Spleen (tissue), 7 donors: ENCODE data around the gene ATP1B3.

Experiments used
- POLR2AphosphoS5 ChIP-seq, 3 donors: sonication (generic); formaldehyde crosslinking; IDR thresholded peaks; one replicate each; pipeline ENCODE4 v1.5.1; 2017; ENCODE audit warnings: antibody characterized with exemption in 3 of 3
- TF ChIP-seq, protein P1 (sequence below), 11 experiments: fragments of 200-600 bp in 7 of 11; fragments of 450-650 bp in 4 of 11; sonication (generic) in 4 of 11; IDR thresholded peaks in 8 of 11; conservative IDR thresholded peaks in 3 of 11; 1 replicate in 7 of 11; 2 replicates in 4 of 11; pipeline versions ENCODE4 v1.4.0 to v1.8.0; 2016 to 2021; ENCODE audit warnings: antibody characterized with exemption in 11 of 11, inconsistent platforms in 4 of 11, mild to moderate bottlenecking in 1 of 11
- donor health status: DM: no; HTN: no; CAD: no; lungs with moderate emphysema.
- donor health status: DM: no; HTN: no; CAD: no.
- donor health status: DM: no; HTN: no; CAD: no.

GRCh38 chr3:141969711-141970110 lies 93.3 kb downstream of the ATP1B3 start:
- TF ChIP-seq, protein P1, sequence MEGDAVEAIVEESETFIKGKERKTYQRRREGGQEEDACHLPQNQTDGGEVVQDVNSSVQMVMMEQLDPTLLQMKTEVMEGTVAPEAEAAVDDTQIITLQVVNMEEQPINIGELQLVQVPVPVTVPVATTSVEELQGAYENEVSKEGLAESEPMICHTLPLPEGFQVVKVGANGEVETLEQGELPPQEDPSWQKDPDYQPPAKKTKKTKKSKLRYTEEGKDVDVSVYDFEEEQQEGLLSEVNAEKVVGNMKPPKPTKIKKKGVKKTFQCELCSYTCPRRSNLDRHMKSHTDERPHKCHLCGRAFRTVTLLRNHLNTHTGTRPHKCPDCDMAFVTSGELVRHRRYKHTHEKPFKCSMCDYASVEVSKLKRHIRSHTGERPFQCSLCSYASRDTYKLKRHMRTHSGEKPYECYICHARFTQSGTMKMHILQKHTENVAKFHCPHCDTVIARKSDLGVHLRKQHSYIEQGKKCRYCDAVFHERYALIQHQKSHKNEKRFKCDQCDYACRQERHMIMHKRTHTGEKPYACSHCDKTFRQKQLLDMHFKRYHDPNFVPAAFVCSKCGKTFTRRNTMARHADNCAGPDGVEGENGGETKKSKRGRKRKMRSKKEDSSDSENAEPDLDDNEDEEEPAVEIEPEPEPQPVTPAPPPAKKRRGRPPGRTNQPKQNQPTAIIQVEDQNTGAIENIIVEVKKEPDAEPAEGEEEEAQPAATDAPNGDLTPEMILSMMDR (IDR thresholded peaks at IDR 0.05 in 8 of 11, conservative IDR thresholded peaks at IDR 0.05 in 3 of 11): no peak
- TF ChIP-seq POLR2AphosphoS5 (IDR thresholded peaks at IDR 0.05): no peak
